LoVo (cell line): ENCODE data around the gene TMA7B.

Source experiments
- DNase-seq: peaks from one replicate; pipeline ENCODE4 v3.0.0-alpha.2; 2016; ENCODE audit warnings: low spot score

Gene TMA7B

DNA sequence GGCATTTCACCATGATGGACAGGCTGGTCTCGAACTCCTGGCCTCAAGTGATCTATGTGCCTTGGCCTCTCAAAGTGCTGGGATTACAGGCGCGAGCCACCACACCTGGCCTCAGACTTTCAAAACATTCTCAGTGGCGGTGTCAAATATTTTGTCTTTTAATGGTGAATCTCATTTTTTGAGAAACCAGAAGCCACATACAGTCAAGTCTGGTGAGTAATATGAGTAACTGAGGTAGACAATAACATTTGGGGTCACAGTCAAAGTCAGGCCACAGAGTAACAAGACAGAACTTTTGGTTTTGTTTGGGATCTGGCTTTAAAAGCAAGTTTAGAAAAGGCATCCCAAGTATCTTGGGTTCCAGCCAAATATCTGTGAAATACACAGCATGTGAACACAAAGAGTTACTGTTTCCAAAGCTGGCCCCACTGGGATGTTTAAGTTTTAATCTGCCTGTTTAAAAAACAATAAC is 5.6 kb upstream of the TMA7B start:
- DNase-seq: no peak

DNA sequence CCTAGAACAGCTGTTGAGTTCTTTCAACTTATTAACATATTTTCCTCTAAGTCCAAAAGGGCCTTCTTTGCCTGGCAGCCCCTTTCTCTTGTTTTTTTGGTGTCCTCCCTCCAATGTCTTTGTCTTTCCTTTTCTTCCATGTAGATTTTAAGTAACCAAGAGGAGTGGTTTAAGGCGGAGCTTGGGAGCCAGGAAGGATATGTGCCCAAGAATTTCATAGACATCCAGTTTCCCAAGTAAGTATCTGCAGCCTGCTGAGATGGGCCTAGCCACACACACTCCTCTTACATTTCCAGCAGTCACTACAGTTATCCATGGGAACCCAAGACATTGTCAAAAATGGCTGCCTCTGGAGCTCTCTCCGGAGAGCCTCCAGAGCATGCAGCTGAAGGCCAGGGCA is 4.5 kb upstream of the TMA7B start:
- no peak for DNase-seq

DNA sequence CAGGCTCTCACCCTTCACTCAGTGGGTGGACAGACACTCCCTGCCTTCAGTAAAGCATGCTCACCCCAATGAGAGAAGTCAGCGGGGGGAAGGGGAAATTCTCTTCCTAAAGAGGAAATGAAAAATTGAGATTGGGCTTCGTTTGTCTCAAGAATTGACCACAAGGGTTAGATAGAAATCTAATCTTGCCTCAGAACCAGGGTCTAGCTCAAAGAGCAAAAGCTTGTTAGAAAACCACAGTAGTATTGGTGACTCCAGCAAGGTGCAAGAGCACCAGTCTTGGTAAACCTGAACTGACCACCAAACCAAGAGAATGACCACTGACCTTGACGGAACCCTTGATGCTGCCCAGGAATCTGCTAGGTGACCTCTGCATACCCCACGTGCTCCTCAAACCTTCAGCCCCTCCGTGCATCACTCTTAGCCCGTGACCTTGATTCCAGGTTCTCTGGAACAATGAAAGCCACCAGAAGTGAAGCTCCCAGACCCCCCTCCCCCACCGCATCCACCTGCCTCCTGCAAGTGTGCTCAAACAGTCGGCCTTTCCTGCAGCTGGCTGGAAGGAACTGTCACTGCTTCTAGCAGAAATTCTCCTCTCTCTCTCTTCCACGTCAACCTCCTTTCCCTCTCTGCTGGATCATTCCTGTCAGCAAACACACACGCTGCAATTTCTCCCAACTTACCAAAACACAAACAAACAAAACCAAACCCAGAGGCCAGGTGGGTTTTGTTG is 3.1 kb upstream of the TMA7B start:
- DNase-seq: no peak

DNA sequence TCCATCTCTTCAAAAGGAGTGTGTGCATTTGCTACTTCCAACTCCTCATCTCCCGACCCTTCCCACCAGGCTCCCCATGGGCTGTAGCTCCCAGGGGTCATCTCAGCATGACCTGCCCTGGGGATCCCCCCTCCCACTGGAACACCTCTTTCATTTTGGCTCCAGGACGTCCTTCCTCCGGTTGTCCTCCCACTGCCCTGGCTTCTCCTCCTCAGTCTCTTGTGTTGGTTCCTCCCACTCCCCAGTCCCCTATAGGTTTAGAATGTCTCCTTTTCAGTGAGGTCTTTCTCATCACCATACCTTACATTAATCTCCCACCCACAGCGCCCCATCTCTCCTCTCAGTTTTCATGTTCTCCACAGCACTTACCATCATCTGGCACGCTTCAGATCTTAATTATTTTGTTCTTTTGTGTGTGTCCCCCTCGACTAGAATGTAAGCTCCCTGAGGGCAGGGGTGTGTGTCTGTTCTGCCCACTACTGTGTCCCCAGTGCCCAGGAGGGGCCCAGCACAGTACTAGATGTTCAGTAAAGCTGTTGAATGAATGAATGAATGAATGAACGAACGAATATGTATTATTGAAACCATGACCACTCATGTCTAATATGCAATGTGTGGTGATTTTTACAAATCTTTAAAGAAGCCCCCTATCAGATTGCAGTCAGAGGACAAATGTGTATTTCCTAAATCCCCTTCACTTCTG is 2.0 kb upstream of the TMA7B start:
- DNase-seq: no peak

DNA sequence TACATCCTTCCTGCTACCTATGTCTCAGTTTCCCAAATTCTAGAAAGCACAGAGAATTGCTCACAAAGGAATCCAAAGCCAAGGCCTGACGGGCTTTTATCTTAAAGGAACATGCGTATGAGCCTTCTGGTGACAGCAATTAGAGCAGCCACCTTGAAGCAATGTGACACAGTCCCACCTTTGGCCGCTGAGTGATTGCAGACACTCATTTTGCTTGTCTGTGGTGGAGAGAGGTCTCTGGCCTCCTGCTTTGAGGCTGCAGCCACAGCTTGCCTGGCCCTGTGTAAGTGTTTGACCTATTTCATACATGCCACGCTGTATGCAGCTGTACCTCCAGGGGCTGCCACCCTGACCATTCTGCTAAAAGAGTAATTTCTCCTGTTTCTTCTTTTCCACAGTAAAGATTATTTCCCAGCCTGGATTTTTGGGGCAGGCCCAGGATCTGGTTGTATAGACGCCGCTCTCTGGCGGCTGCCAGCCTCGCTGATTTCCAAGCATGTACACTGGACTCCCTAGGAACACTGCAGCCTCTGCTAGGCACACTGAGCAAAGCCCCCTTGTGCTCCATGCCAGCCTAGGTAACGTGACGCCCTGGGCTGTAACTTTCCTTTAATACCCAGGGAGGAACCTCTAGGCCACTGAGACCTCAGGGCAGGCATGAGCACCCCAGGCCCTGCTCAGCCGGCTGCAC is 1.1 kb upstream of the TMA7B start:
- DNase-seq: no peak

DNA sequence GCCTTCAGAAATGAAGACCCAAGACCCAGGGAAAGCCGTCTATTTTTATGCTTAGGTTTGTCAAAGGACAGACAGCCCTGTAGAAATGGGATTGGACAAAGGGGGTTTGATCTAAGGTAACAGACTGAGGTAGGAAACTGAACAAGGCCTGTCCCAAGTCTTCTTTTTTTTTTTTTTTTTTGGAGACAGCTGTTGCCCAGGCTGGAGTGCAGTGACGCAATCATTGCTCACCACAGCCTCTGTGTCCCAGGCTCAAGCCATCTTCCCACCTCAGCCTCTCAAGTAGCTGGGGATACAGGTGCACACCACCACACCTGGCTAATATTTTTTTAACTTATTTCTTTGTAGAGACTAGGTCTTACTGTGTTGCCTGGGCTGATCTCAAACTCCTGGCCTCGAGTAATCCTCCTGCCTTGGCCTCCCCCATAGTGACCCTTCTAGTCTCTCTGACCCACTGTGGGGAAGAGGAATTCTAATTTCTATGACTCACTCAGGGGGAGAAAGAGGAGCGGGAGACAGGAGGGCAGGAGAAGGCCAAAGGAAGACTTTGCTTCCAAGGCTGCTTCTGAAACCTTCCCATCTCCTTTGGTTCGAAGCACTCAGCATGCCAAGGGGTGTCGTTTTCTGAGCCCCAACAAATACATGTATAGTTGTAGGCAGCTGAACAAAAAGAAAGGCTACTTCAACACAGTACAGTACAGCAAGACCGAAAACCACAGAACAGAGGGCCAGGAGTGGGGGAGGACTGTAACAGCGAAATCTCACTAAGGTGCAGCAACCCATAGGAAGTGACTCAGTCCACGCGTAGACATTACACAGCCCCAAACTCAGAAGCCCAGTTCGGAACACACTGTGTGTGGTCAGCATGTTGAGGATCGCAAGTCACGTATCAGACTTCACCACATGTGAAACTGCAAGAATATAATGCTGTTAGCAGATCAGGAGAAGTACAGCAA is 872 bp downstream of the TMA7B start:
- DNase-seq: no peak

DNA sequence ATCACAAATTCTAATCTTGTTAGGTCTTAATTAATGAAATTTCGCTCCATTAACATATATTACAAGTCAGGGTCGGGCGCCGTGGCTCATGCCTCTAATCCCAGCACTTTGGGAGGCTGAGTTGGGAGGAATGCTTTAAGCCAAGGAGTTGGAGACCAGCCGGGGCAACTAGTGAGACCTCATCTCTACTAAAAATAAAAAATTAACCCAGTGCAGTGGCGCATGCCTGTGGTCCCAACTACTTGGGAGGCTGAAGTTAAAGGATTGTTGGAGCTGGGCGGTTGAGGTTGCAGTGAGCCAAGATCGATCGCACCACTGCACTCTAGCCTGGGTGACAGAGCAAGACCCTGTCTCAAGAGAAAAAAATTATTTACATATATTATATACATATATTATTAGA is 1.9 kb downstream of the TMA7B start:
- no peak for DNase-seq

DNA sequence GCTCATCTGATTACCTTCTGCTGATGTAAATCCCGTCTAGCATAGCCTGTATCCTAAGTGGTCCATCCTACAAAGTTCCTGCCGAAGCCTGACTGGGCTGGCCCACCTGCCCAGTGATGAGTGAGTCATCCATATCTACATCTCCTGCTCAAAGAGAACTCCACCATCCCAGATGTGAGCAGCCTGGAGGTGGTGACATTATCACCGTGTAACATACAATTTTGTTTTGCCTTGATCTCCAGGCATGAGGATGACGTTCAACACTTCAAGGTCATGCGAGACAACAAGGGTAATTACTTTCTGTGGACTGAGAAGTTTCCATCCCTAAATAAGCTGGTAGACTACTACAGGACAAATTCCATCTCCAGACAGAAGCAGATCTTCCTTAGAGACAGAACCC is 5.6 kb downstream of the TMA7B start:
- no peak for DNase-seq

DNA sequence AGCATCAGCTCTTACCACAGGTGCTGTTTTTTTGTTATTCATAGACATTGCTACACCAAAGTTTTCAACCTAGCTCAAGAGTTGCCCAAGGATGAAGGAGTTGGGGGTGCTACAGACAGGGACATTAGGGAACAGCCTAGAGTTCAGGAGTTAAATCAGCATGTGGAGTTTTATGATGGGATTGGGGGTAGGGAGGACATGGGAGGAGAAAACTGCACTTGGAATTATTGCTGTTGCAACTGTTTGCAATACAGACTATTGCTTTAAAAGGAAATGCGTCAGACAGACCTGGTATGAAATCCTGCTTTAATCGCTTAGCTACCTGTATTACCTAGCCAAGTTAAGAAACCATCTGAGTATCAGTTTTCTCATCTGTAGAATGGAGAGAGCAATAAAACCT is 6.3 kb downstream of the TMA7B start:
- no peak for DNase-seq

DNA sequence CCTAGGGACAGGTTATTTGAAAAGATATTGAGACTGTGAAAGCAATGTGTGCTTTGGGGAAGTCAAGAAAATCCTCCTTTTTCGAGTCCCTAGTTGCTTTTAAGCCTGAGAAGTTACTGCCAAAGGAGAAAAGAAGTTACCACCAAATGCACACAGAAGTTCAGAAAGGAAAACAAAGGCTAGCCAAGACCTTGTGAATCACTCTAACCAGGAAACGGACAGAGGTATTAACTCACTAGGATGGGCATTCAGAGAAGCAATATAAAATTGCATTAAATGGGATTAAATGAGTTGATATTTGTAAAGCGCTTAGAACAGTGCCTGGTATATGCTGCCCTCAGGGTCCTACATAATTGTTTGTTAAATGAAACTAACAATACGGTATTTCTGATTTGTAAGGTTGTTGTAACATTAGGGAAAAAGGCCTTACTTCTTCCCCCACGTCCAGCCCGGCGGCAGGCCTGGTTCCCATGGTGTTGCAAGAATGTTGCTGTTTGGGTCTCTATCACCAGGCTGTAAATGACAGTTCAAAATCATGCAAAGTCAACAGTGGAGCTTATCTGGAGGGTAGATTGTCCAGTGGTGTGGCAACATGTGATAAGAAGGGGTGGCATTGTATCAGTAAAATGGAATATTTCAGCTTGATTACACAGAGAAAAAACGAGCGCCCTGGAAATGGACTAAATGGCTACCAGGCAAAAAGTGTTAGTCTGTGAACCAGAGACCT is 7.1 kb downstream of the TMA7B start:
- no peak for DNase-seq

DNA sequence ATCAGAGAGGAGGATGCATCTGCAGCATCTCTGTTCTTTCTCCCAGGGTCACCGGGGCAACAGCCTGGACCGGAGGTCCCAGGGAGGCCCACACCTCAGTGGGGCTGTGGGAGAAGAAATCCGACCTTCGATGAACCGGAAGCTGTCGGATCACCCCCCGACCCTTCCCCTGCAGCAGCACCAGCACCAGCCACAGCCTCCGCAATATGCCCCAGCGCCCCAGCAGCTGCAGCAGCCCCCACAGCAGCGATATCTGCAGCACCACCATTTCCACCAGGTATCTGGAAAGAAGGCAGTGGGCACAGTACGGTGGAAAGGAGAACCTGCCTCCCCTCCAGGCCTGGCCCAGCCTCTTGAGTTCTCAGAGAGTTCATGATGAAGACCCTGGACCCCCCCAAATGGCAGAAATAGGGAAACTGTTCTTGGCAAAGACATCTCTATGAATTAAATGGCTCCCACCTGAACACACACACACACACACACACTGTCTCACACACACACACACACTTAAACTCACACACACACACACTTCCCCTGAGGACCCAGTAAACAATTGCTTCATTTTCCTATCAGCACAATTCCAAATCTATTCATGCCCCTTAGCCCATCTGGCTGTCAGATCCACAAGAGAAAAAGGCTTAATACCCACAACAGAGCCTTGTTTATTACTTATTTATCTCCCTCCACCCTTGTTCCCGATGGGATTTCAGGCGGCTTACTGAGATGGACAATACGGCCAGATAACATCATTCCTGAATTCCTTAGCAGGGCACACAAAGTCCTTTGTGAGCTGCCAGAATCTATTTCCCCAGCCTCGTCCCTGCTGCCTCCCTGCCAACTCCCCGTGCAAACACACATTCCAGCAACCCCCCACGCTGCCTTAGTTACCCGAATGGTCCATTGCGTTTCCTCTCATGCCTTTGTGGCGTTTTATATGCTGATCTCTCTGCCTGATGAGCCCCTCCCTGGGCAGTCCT is 8.1 kb downstream of the TMA7B start:
- no peak for DNase-seq

DNA sequence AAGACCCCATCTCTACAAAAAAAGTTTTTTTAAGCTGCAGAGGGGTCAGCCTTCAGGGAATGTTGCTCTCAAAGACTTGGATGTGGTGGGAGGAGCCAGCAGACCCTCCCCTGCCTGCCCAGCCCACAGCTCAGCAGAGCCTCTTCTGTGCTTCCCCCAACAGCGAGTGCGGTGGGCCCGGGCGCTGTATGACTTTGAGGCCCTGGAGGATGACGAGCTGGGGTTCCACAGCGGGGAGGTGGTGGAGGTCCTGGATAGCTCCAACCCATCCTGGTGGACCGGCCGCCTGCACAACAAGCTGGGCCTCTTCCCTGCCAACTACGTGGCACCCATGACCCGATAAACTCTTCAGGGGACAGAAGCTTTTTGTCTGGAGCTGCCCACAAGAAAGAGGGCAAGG is 10.5 kb downstream of the TMA7B start:
- no peak for DNase-seq

DNA sequence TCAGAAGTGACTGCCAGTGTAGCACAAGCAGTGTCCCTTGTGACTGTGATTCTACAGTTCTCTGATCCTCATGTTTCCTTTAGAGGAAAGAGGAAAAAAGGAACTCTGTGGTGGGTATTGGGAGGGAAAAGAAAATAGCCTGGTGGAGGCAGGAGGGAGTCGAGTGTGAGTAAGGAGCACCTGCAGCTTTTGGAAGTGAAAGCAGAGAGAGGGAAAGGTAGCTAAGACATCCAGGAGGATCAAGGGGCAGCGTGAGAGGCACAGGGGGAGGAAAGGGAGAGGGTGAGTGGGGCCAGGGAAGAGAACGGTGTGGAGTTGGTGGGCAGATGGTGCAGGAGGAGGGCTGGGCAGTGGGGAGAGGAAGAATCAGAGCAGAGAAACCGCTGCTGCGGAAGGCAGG is 12.4 kb downstream of the TMA7B start:
- no peak for DNase-seq

DNA sequence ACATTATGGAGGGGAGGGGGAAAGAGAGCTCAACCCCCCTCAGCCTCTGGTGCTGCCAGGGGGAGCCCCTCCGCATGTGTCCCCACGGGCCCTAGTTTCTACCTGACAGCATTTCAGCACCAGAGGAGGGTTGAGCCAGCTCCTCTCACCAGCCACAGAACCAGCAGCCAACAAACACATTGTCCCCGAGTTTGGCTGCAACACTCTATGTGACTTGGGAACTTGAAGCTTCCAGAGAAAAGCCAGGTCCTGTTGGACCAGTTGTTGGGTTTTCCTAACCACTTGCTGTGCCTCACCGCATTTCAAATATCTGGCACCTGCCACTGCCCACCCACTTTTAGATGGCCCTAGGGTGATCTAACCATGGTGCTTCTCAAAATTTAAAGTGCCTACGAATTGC is 13.5 kb downstream of the TMA7B start:
- no peak for DNase-seq

DNA sequence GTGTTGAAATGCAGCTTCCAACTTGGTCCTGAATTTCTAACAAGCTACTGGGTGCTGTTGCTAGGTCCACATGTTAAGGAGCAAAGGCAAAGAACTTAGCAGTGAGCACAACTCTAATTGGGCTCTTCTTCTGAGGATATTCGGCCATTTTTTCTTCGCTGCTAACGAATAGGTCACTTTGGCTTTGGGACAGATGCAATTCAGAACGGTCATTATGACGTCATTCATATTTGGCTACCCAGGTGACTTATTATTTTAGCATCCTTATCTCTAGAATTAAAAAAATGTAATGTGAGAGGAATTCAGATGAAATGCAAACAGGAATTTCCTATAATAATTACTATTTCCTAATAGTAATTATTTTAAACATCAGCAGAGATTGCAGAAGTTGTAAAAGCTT is 13.9 kb downstream of the TMA7B start:
- DNase-seq: no peak

DNA sequence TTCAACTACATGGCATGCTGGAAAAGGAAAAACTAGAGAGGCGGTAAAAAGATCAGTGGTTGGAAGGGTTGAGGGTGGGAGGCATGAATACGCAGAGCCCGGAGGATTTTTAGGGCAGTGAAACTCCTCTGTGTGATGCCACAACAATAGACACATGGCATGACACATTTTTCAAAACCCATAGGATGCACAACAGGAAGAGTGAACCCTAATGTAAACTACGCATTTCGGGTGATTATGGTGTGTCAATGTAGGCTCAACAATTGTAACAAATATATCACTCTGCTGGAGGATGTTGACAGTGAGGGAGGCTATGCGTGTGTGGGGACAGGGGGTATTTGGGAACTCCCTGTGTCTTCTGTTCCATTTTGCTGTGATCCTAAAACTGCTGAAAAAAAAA is 18.9 kb downstream of the TMA7B start:
- DNase-seq: no peak

DNA sequence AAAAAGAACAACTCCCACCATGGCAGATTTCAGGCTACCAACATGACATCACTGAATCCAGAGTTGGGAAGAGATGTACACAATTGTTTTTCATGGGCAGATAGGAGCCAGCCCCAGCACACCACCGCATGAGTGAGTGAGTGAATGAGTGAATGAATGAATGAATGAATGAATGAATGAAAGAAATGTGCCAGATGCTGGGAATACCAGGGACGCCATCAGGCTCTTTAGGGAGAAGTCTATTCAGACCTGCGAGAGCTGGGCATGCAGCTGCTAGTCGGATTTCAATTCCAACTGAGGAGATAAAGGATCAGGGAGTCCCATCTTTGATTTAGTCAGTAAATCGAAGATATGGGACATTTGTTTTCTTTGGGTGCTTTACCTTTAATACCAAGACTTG is 19.3 kb downstream of the TMA7B start:
- DNase-seq: no peak

DNA sequence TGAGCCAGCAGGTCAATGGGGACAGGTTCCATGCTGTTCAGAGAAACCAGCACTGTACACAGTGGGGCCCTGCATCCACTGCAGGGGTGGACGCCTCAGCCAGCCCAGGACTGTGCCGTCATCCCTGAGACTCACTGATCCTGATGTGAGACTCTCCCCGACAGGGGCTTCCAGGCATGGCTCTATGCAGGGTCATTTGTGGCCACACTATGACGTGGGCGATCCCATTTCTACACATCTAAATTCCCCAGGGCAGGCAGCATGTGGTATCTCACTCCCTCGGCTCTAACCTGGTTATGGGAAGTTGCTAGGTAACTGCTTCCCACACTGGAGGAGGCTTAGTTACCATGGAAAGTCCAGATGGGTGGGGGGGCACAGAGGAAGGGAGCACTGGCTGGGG is 20.4 kb downstream of the TMA7B start:
- no peak for DNase-seq

DNA sequence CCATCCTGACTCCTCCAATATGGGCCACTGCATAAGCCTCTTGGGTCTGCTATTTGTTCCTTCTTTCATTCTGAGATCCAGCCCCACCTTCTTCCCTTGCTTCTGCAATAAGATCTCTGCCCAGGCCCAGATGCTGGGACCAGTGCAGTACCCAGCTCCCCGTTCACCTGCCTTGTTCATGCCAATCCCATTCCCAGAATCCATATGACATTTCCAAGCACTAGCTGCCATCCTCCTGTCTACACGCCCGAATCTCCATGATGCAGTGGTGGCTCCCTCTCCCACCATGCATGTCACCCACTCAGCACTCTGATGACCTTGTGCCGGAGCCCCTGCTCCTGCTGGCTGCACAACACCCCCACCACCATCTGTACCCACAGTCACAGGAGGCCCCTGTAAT is 23.1 kb downstream of the TMA7B start:
- DNase-seq: no peak

DNA sequence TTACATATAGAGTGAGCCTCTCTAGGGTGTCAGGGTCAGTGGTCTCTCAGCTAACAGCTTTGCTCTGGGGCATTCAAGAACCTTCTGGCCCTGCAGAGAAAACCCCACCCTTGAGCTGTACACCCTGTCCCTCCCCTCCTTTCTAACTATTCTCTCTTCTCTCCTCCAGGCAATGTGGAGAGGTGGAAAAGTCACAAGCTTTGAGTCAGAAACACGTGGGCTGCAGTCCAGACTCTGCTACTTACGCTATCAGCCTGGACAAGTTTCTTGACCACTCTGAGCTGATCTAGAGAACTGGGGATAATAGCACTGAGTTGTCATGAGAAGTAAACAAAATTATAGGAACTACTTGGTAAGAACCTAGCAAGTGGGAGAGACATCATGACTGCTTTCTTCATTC is 23.8 kb downstream of the TMA7B start:
- DNase-seq: no peak
